DND-41 (cell line): Measurements from ENCODE around the gene GATD1.
"Not testable (repeated sequence)": the region's sequence is repeated elsewhere in the genome, so short reads cannot be mapped to it uniquely, and the experiment has no call there.

ENCODE experiments used
- ATAC-seq: fragments of 200-7000 bp; cut with Tn5 transposase; 3 replicates; pipeline ENCODE4 v1.9.1; 2021; ENCODE audit warnings: low read depth; ENCODE audit not compliant: insufficient read depth
- DNase-seq: peaks from one replicate; pipeline ENCODE4 v3.0.0-alpha.2; 2020
- H2AFZ ChIP-seq: 2 replicates; pipeline ENCODE4 v1.6.0; 2012; ENCODE audit warnings: low read depth, low read length
- H3K27ac ChIP-seq: 2 replicates; pipeline ENCODE4 v1.5.1; 2012; ENCODE audit warnings: low read length, inconsistent platforms
- H3K27me3 ChIP-seq: fragments of 200-600 bp; sonication (generic); 2 replicates; pipeline ENCODE4 v1.6.0; 2012; ENCODE audit warnings: low read length, mild to moderate bottlenecking, inconsistent platforms; ENCODE audit not compliant: insufficient read depth, poor library complexity
- H3K36me3 ChIP-seq: 2 replicates; pipeline ENCODE4 v1.5.1; 2012; ENCODE audit warnings: low read length, inconsistent platforms; ENCODE audit not compliant: insufficient read depth
- H3K4me1 ChIP-seq: 2 replicates; pipeline ENCODE4 v1.5.1; 2012; ENCODE audit warnings: mild to moderate bottlenecking, low read length; ENCODE audit not compliant: insufficient read depth
- H3K4me2 ChIP-seq: 2 replicates; pipeline ENCODE4 v1.6.0; 2012; ENCODE audit warnings: mild to moderate bottlenecking, moderate library complexity, low read length, inconsistent platforms; ENCODE audit not compliant: insufficient read depth
- H3K4me3 ChIP-seq, 2 experiments: fragments of 200-600 bp in 1 of 2; shearing (Covaris generic) in 1 of 2; 2 replicates each; pipeline ENCODE4 v1.5.1; 2012 to 2016; ENCODE audit warnings: inconsistent platforms in 2 of 2, low read length in 2 of 2, mild to moderate bottlenecking in 2 of 2, low read depth in 1 of 2, moderate library complexity in 1 of 2
- H3K79me2 ChIP-seq: 2 replicates; pipeline ENCODE4 v1.6.0; 2012; ENCODE audit warnings: low read length, inconsistent platforms; ENCODE audit not compliant: insufficient read depth
- H3K9ac ChIP-seq: 2 replicates; pipeline ENCODE4 v1.6.0; 2012; ENCODE audit warnings: low read depth, mild to moderate bottlenecking, inconsistent platforms, low read length, moderate library complexity
- H3K9me3 ChIP-seq: 2 replicates; pipeline ENCODE4 v1.5.1; 2012; ENCODE audit warnings: low read length, moderate library complexity, mild to moderate bottlenecking, inconsistent platforms; ENCODE audit not compliant: insufficient read depth, severe bottlenecking
- H4K20me1 ChIP-seq: 2 replicates; pipeline ENCODE4 v1.6.0; 2012; ENCODE audit warnings: low read length; ENCODE audit not compliant: insufficient read depth
- EZH2 ChIP-seq: IDR thresholded peaks from 3 replicates; pipeline ENCODE4 v1.6.1; 2012; ENCODE audit warnings: borderline replicate concordance, low read depth, mild to moderate bottlenecking, moderate library complexity, low read length, inconsistent platforms; ENCODE audit not compliant: severe bottlenecking
- TF ChIP-seq, protein P1 (sequence below): IDR thresholded peaks from 2 replicates; pipeline ENCODE4 v1.5.1; 2012; ENCODE audit warnings: borderline replicate concordance, low read length, moderate library complexity, mild to moderate bottlenecking; ENCODE audit not compliant: poor library complexity, severe bottlenecking; ENCODE audit errors: extremely low read depth

The GATD1 gene

GRCh38 chr11:742156-742546 is 35.1 kb downstream of the GATD1 start:
- no peaks in the 10 kb centered on the region for H4K20me1 ChIP-seq
- H3K9me3 ChIP-seq = no peaks in the 10 kb centered on the region
- peaks cover 10% of the 10 kb centered on the region for H3K4me1 ChIP-seq
- H3K36me3 ChIP-seq = no peaks in the 10 kb centered on the region
- no peak overlapping the region for H3K27ac ChIP-seq
- H3K4me3 ChIP-seq = no peak overlapping the region
- DNase-seq (no peak), ATAC-seq (no peak)
- no peak overlapping the region for H2AFZ ChIP-seq
- no peak overlapping the region for H3K4me2 ChIP-seq
- H3K79me2 ChIP-seq = peaks cover 6% of the 10 kb centered on the region; the same call in 1 of the 2 replicates
- no peak for TF ChIP-seq EZH2
- TF ChIP-seq, protein P1, sequence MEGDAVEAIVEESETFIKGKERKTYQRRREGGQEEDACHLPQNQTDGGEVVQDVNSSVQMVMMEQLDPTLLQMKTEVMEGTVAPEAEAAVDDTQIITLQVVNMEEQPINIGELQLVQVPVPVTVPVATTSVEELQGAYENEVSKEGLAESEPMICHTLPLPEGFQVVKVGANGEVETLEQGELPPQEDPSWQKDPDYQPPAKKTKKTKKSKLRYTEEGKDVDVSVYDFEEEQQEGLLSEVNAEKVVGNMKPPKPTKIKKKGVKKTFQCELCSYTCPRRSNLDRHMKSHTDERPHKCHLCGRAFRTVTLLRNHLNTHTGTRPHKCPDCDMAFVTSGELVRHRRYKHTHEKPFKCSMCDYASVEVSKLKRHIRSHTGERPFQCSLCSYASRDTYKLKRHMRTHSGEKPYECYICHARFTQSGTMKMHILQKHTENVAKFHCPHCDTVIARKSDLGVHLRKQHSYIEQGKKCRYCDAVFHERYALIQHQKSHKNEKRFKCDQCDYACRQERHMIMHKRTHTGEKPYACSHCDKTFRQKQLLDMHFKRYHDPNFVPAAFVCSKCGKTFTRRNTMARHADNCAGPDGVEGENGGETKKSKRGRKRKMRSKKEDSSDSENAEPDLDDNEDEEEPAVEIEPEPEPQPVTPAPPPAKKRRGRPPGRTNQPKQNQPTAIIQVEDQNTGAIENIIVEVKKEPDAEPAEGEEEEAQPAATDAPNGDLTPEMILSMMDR = no peak
- no peak overlapping the region for H3K9ac ChIP-seq
- H3K27me3 ChIP-seq = peaks cover 10% of the 10 kb centered on the region

GRCh38 chr11:737899-738298 is 39.4 kb downstream of the GATD1 start:
- ATAC-seq, H3K36me3 ChIP-seq, H3K9ac ChIP-seq, DNase-seq, H3K4me3 ChIP-seq, H3K4me1 ChIP-seq, H4K20me1 ChIP-seq, H3K79me2 ChIP-seq, H3K27ac ChIP-seq, H3K4me2 ChIP-seq, H2AFZ ChIP-seq, H3K9me3 ChIP-seq: not testable (repeated sequence)
- peaks cover 13% of the 10 kb centered on the region for H3K27me3 ChIP-seq

DNA sequence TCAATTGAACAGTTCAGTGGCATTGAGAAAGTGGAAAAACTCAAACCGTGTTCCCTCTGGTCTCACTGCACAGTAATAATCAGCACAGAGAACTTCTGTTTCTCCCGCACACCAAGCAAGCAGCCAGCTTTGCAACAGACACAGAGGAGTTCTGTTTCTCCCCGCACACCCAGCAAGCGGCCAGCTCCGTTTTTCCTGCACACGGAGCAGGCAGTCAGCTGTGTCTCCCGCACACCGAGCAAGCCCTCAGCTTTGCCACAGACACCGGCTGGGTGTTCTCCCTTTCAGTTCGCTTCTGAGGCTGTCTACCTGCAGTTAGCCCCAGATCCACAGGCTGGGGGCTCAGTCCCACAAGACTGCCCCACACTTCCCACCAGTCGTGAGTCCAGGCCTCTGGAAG is 39.9 kb downstream of the GATD1 start:
- TF ChIP-seq EZH2 = no peak
- TF ChIP-seq, protein P1 = no peak
- DNase-seq (no peak), ATAC-seq (no peak)
- Histone ChIP-seq H3K27me3 (peaks cover 13% of the 10 kb centered on the region), H3K27ac (no peak overlapping the region), H3K9ac (no peak overlapping the region), H3K4me1 (no peaks in the 10 kb centered on the region), H3K36me3 (no peaks in the 10 kb centered on the region), H3K9me3 (no peaks in the 10 kb centered on the region), H3K79me2 (no peaks in the 10 kb centered on the region), H2AFZ (no peak overlapping the region), H3K4me2 (no peak overlapping the region), H3K4me3 (no peak overlapping the region), H4K20me1 (no peaks in the 10 kb centered on the region)

- peaks cover 13% of the 10 kb centered on the region for H3K27me3 ChIP-seq
Observed at GRCh38 chr11:734541-734940, 42.7 kb downstream of the GATD1 start.

GRCh38 chr11:733072-733471 is 44.2 kb downstream of the GATD1 start:
- peaks cover 12% of the 10 kb centered on the region for H3K27me3 ChIP-seq
- no peak overlapping the region for H3K4me3 ChIP-seq
- no peak overlapping the region for H3K27ac ChIP-seq
- H3K4me2 ChIP-seq = no peak overlapping the region
- no peaks in the 10 kb centered on the region; the same call in 1 of the 2 replicates for H3K4me1 ChIP-seq
- no peak for ATAC-seq
- no peaks in the 10 kb centered on the region for H4K20me1 ChIP-seq
- no peaks in the 10 kb centered on the region for H3K79me2 ChIP-seq
- no peak overlapping the region for H3K9ac ChIP-seq
- no peaks in the 10 kb centered on the region for H3K36me3 ChIP-seq
- H3K9me3 ChIP-seq = no peaks in the 10 kb centered on the region
- TF ChIP-seq, protein P1 = no peak
- TF ChIP-seq EZH2 = no peak
- no peak overlapping the region for H2AFZ ChIP-seq
- DNase-seq = no peak

More at GRCh38 chr11:734541-734940, 42.7 kb downstream of the GATD1 start:
- not testable (repeated sequence) for H3K9ac ChIP-seq, H3K4me2 ChIP-seq, H3K79me2 ChIP-seq, H3K9me3 ChIP-seq, H3K4me3 ChIP-seq, H3K4me1 ChIP-seq, H3K36me3 ChIP-seq, H3K27ac ChIP-seq, DNase-seq, H2AFZ ChIP-seq, ATAC-seq, H4K20me1 ChIP-seq
